Activated T-cell treated with anti-CD3 and anti-CD28 coated beads, Interleukin-2, amount 50 U/mL, for 72 hours (primary cell): ENCODE results near the gene SCLY. TPM values are rescaled to one million over a fixed set of nuclear protein-coding genes. Genes with fewer than 3 reads are reported as not detected.
"Not testable (repeated sequence)": the region's sequence is repeated elsewhere in the genome, so short reads cannot be mapped to it uniquely, and the experiment has no call there.

Experiments used
- ATAC-seq, 2 donors: fragments of 150-1000 bp; cut with Tn5 transposase; replicated peaks in 1 of 2; 2 replicates each; pipeline ENCODE4 v1.10.0; 2021; ENCODE audit warnings: moderate library complexity in 2 of 2, mild to moderate bottlenecking in 1 of 2
- DNase-seq, 2 donors: peaks; one replicate each; pipeline ENCODE4 v3.0.0; 2021 to 2022; ENCODE audit warnings: mixed read lengths in 1 of 2
- H3K27ac Mint-ChIP-seq: one replicate; pipeline ENCODE4 v1.8.0; 2022; ENCODE audit warnings: mild to moderate bottlenecking, moderate library complexity, mixed read lengths
- H3K27me3 Mint-ChIP-seq: one replicate; pipeline ENCODE4 v1.8.0; 2022; ENCODE audit warnings: low read depth, mixed read lengths
- H3K36me3 Mint-ChIP-seq, 2 donors: one replicate each; pipeline ENCODE4 v1.8.0; 2022; ENCODE audit warnings: mixed read lengths in 2 of 2, mild to moderate bottlenecking in 1 of 2; ENCODE audit not compliant: insufficient read depth in 2 of 2
- H3K4me1 Mint-ChIP-seq: one replicate; pipeline ENCODE4 v1.8.0; 2022; ENCODE audit warnings: low read depth, mixed read lengths
- H3K4me3 Mint-ChIP-seq, 2 donors: one replicate each; pipeline ENCODE4 v1.8.0; 2022; ENCODE audit warnings: mild to moderate bottlenecking in 2 of 2, mixed read lengths in 2 of 2, moderate library complexity in 2 of 2
- H3K9me3 Mint-ChIP-seq, 2 donors: one replicate each; pipeline ENCODE4 v1.8.0; 2022; ENCODE audit warnings: mixed read lengths in 2 of 2
- total RNA-seq, 2 donors: library from RNA; stranded (reverse); gene quantifications; one replicate each; pipeline ENCODE4 v1.2.3, GENCODE V29; 2022

SCLY gene
- total RNA-seq, 2 donors from 2014 or later = 36.3 to 38.2 TPM

- ATAC-seq = no peak
- no peak overlapping the region for H3K4me3 Mint-ChIP-seq
Measured at GRCh38 chr2:238045575-238045974, 15.2 kb upstream of the SCLY start.

GRCh38 chr2:238046725-238047270, 14.0 kb upstream of the SCLY start:
- H3K9me3 Mint-ChIP-seq = peaks cover 2 to 3% of the 10 kb centered on the region in 2 donors
- no peaks in the 10 kb centered on the region for H3K27me3 Mint-ChIP-seq
- H3K36me3 Mint-ChIP-seq = peaks cover 16 to 19% of the 10 kb centered on the region in 2 donors
- ATAC-seq (no peak), DNase-seq (no peak)
- H3K4me1 Mint-ChIP-seq = no peaks in the 10 kb centered on the region
- no peak overlapping the region for H3K4me3 Mint-ChIP-seq
- H3K27ac Mint-ChIP-seq = no peak overlapping the region

More at GRCh38 chr2:238045575-238045974, 15.2 kb upstream of the SCLY start:
- Mint-ChIP-seq H3K27ac (no peak overlapping the region), H3K9me3 (peaks cover 2 to 3% of the 10 kb centered on the region in 2 donors), H3K27me3 (no peaks in the 10 kb centered on the region), H3K36me3 (peaks cover 16 to 19% of the 10 kb centered on the region in 2 donors), H3K4me1 (no peaks in the 10 kb centered on the region)
- no peak for DNase-seq

GRCh38 chr2:238053191-238053776, 7.5 kb upstream of the SCLY start:
- Mint-ChIP-seq H3K27ac (peak overlapping the region; percentile 47), H3K4me3 (no peak overlapping the region), H3K27me3 (peaks cover 20% of the 10 kb centered on the region), H3K4me1 (peaks cover 5% of the 10 kb centered on the region), H3K36me3 (peaks cover 2 to 7% of the 10 kb centered on the region in 2 donors), H3K9me3 (no peaks in the 10 kb centered on the region)
- ATAC-seq (no peak), DNase-seq (no peak)

- Mint-ChIP-seq H3K9me3 (peaks cover 0 to 3% of the 10 kb centered on the region in 2 donors), H3K4me3 (no peak overlapping the region), H3K36me3 (peaks cover 6 to 7% of the 10 kb centered on the region in 2 donors), H3K27ac (no peak overlapping the region), H3K27me3 (peaks cover 20% of the 10 kb centered on the region), H3K4me1 (peaks cover 17% of the 10 kb centered on the region)
- DNase-seq = no peak
- ATAC-seq = no peak
Measured at GRCh38 chr2:238055841-238056240, 5.0 kb upstream of the SCLY start.

- Mint-ChIP-seq H3K36me3 (peaks cover 6 to 11% of the 10 kb centered on the region in 2 donors), H3K4me1 (peaks cover 36% of the 10 kb centered on the region)
Measured at GRCh38 chr2:238057696-238058575, 2.9 kb upstream of the SCLY start.

GRCh38 chr2:238059505-238059904, 1.3 kb upstream of the SCLY start:
- H3K4me3 Mint-ChIP-seq = peak overlapping the region; percentile 94 to 99
- H3K4me1 Mint-ChIP-seq = peaks cover 52% of the 10 kb centered on the region
- H3K36me3 Mint-ChIP-seq = peaks cover 6 to 16% of the 10 kb centered on the region in 2 donors
- ATAC-seq (no peak), DNase-seq (no peak)
- peaks cover 0 to 3% of the 10 kb centered on the region in 2 donors for H3K9me3 Mint-ChIP-seq
- peak overlapping the region; percentile 88 for H3K27ac Mint-ChIP-seq
- peaks cover 20% of the 10 kb centered on the region for H3K27me3 Mint-ChIP-seq

More at GRCh38 chr2:238057696-238058575, 2.9 kb upstream of the SCLY start:
- H3K27ac Mint-ChIP-seq, DNase-seq, ATAC-seq, H3K9me3 Mint-ChIP-seq: not testable (repeated sequence)
- Mint-ChIP-seq H3K27me3 (peaks cover 20% of the 10 kb centered on the region), H3K4me3 (peak overlapping the region in 1 of 2 donors; percentile 61)

GRCh38 chr2:238060096-238060541, 682 bp upstream of the SCLY start:
- ATAC-seq = no peak
- Mint-ChIP-seq H3K27ac (peak overlapping the region; percentile 88), H3K4me1 (peaks cover 58% of the 10 kb centered on the region), H3K36me3 (peaks cover 7 to 19% of the 10 kb centered on the region in 2 donors), H3K27me3 (peaks cover 20% of the 10 kb centered on the region), H3K4me3 (peak overlapping the region; percentile 94 to 99), H3K9me3 (peaks cover 0 to 3% of the 10 kb centered on the region in 2 donors)
- no peak for DNase-seq

- peak overlapping the region; percentile 94 for H3K27ac Mint-ChIP-seq
- peak; percentile 19 to 23 for DNase-seq
- ATAC-seq = peak in 1 of 2 donors; percentile 2
Measured at GRCh38 chr2:238061315-238062202, 758 bp downstream of the SCLY start.

GRCh38 chr2:238063414-238064189, 2.8 kb downstream of the SCLY start:
- H3K36me3 Mint-ChIP-seq = peaks cover 26 to 43% of the 10 kb centered on the region in 2 donors
- H3K4me1 Mint-ChIP-seq = peaks cover 83% of the 10 kb centered on the region
- no peak overlapping the region for H3K27ac Mint-ChIP-seq
- DNase-seq = no peak
- H3K9me3 Mint-ChIP-seq = peaks cover 8 to 9% of the 10 kb centered on the region in 2 donors
- H3K27me3 Mint-ChIP-seq = no peaks in the 10 kb centered on the region
- H3K4me3 Mint-ChIP-seq = peak overlapping the region; percentile 43 to 94
- ATAC-seq = no peak

More at GRCh38 chr2:238061315-238062202, 758 bp downstream of the SCLY start:
- peaks cover 10% of the 10 kb centered on the region for H3K27me3 Mint-ChIP-seq
- H3K4me1 Mint-ChIP-seq = peaks cover 68% of the 10 kb centered on the region
- H3K4me3 Mint-ChIP-seq = peak overlapping the region; percentile 94 to 99
- H3K9me3 Mint-ChIP-seq = peaks cover 6 to 7% of the 10 kb centered on the region in 2 donors
- peaks cover 16 to 30% of the 10 kb centered on the region in 2 donors for H3K36me3 Mint-ChIP-seq

GRCh38 chr2:238064376-238064775, 3.6 kb downstream of the SCLY start:
- Mint-ChIP-seq H3K27me3 (no peaks in the 10 kb centered on the region), H3K4me3 (peak overlapping the region; percentile 46 to 50), H3K36me3 (peaks cover 23 to 44% of the 10 kb centered on the region in 2 donors), H3K27ac (no peak overlapping the region), H3K9me3 (peaks cover 6 to 9% of the 10 kb centered on the region in 2 donors), H3K4me1 (peaks cover 86% of the 10 kb centered on the region)
- DNase-seq (no peak), ATAC-seq (no peak)

- H3K36me3 Mint-ChIP-seq = peaks cover 21 to 48% of the 10 kb centered on the region in 2 donors
Measured at GRCh38 chr2:238065071-238065846, 4.5 kb downstream of the SCLY start.

More at GRCh38 chr2:238065071-238065846, 4.5 kb downstream of the SCLY start:
- Mint-ChIP-seq H3K27me3 (no peaks in the 10 kb centered on the region), H3K4me1 (peaks cover 85% of the 10 kb centered on the region), H3K27ac (no peak overlapping the region), H3K9me3 (peaks cover 5 to 9% of the 10 kb centered on the region in 2 donors), H3K4me3 (no peak overlapping the region)
- no peak for ATAC-seq
- DNase-seq = no peak
